Liver (tissue), 9 donors: Measurements from ENCODE around the gene APOB. TPM values are rescaled to one million over a fixed set of nuclear protein-coding genes. Genes with fewer than 3 reads are reported as not detected.

ENCODE experiments used
- DNase-seq: peaks from one replicate; pipeline ENCODE4 v3.0.0-alpha.2; 2017; ENCODE audit warnings: low spot score
- H3K27ac ChIP-seq, 2 donors: one replicate each; pipeline ENCODE4 v1.7.0; 2013; ENCODE audit warnings: inconsistent platforms in 2 of 2, low read length in 2 of 2, control low read depth in 1 of 2, low read depth in 1 of 2, mild to moderate bottlenecking in 1 of 2
- H3K27me3 ChIP-seq, 4 donors: one replicate each; pipeline versions ENCODE4 v1.6.1 to v1.7.0; 2013; ENCODE audit warnings: low read length in 3 of 4, inconsistent platforms in 1 of 4, mild to moderate bottlenecking in 1 of 4, moderate library complexity in 1 of 4; ENCODE audit not compliant: control insufficient read depth in 4 of 4, insufficient read depth in 4 of 4
- H3K36me3 ChIP-seq, 4 donors: one replicate each; pipeline versions ENCODE4 v1.6.1 to v1.7.0; 2013; ENCODE audit warnings: low read length in 3 of 4, mild to moderate bottlenecking in 3 of 4, low read depth in 1 of 4, moderate library complexity in 1 of 4; ENCODE audit not compliant: control insufficient read depth in 4 of 4, insufficient read depth in 3 of 4
- H3K4me1 ChIP-seq, 4 donors: one replicate each; pipeline versions ENCODE4 v1.6.1 to v1.7.0; 2013; ENCODE audit warnings: low read length in 3 of 4, mild to moderate bottlenecking in 3 of 4, moderate library complexity in 1 of 4; ENCODE audit not compliant: control insufficient read depth in 4 of 4, insufficient read depth in 4 of 4
- H3K4me3 ChIP-seq, 3 donors: one replicate each; pipeline versions ENCODE4 v1.6.1 to v1.7.0; 2013; ENCODE audit warnings: low read length in 3 of 3, control low read depth in 1 of 3, low read depth in 1 of 3, mild to moderate bottlenecking in 1 of 3
- H3K9ac ChIP-seq, 2 donors: one replicate each; pipeline ENCODE4 v1.7.0; 2013; ENCODE audit warnings: low read length in 2 of 2, mild to moderate bottlenecking in 2 of 2, moderate library complexity in 2 of 2, control low read depth in 1 of 2, low read depth in 1 of 2
- H3K9me3 ChIP-seq, 4 donors: one replicate each; pipeline versions ENCODE4 v1.6.1 to v1.7.0; 2013; ENCODE audit warnings: low read length in 3 of 4; ENCODE audit not compliant: control insufficient read depth in 4 of 4
- ATF3 ChIP-seq: IDR thresholded peaks from 2 replicates; pipeline ENCODE4 v1.6.1; 2016; ENCODE audit warnings: antibody characterized with exemption
- CTCF ChIP-seq: fragments of 150-350 bp; IDR thresholded peaks from 2 replicates; pipeline ENCODE4 v1.5.1; 2017; ENCODE audit warnings: improper control_type of control experiment, low read depth, low read length; ENCODE audit not compliant: missing input control
- FOXA1 ChIP-seq: IDR thresholded peaks from 2 replicates; pipeline ENCODE4 v1.6.1; 2016; ENCODE audit warnings: antibody characterized with exemption
- FOXA2 ChIP-seq: IDR thresholded peaks from 2 replicates; pipeline ENCODE4 v1.6.1; 2016; ENCODE audit warnings: antibody characterized with exemption
- GABPA ChIP-seq, 2 donors: IDR thresholded peaks in 1 of 2; conservative IDR thresholded peaks in 1 of 2; 2 replicates each; pipeline ENCODE4 v1.6.1; 2016; ENCODE audit warnings: antibody characterized with exemption in 2 of 2, mild to moderate bottlenecking in 1 of 2, moderate library complexity in 1 of 2
- HNF4G ChIP-seq: IDR thresholded peaks from 2 replicates; pipeline ENCODE4 v1.6.1; 2016; ENCODE audit warnings: antibody characterized with exemption
- JUND ChIP-seq, 2 donors: IDR thresholded peaks; 2 replicates each; pipeline ENCODE4 v1.6.1; 2016; ENCODE audit warnings: antibody characterized with exemption in 2 of 2
- NR2F2 ChIP-seq: IDR thresholded peaks from 2 replicates; pipeline ENCODE4 v1.6.1; 2016; ENCODE audit warnings: antibody characterized with exemption
- RAD21 ChIP-seq, 2 donors: IDR thresholded peaks; 2 replicates each; pipeline ENCODE4 v1.6.1; 2016; ENCODE audit warnings: antibody characterized with exemption in 2 of 2, mild to moderate bottlenecking in 2 of 2
- REST ChIP-seq: IDR thresholded peaks from 2 replicates; pipeline ENCODE4 v1.6.1; 2016; ENCODE audit warnings: antibody characterized with exemption, mild to moderate bottlenecking
- RXRA ChIP-seq, 2 donors: IDR thresholded peaks; 2 replicates each; pipeline ENCODE4 v1.6.1; 2017 to 2018; ENCODE audit warnings: antibody characterized with exemption in 2 of 2, mild to moderate bottlenecking in 1 of 2
- SP1 ChIP-seq: IDR thresholded peaks from 2 replicates; pipeline ENCODE4 v1.6.1; 2018; ENCODE audit warnings: antibody characterized with exemption, mild to moderate bottlenecking
- TAF1 ChIP-seq: conservative IDR thresholded peaks from 2 replicates; pipeline ENCODE4 v1.6.1; 2016; ENCODE audit warnings: antibody characterized with exemption, mild to moderate bottlenecking
- ZBTB33 ChIP-seq: IDR thresholded peaks from 2 replicates; pipeline ENCODE4 v1.6.1; 2016; ENCODE audit warnings: antibody characterized with exemption
- WGBS: extraction: QIAGEN DNeasy Blood & Tissue Kit; methylation state at CpG from one replicate; pipeline ENCODE4 v1.1.7; 2013; 5-methylcytosine and 5-hydroxymethylcytosine counted together
- polyA plus RNA-seq, 2 donors: library from polyadenylated mRNA; stranded (reverse) in 1 of 2; unstranded in 1 of 2; fragments of 200-250 nt in 1 of 2; fragments of >200 nt in 1 of 2; fragmentation: Nextera tagmentation in 1 of 2; extraction: Ambion mirVana in 1 of 2; gene quantifications; one replicate each; pipeline versions ENCODE4 v1.2.1 to v1.2.3, GENCODE V29; 2013 to 2015
- total RNA-seq, 2 donors: library from RNA; depleted of rRNA; stranded (reverse); fragments of >200 nt; gene quantifications; one replicate each; pipeline ENCODE4 v1.2.3, GENCODE V29; 2014
- donor health status: healthy.
- donor health status: healthy.
- donor health status: healthy.
- donor health status: healthy.
- donor health status: healthy.

Gene APOB
- total and polyA plus RNA-seq, 4 donors: 431 to 2,949 (median 1,463) TPM

- Histone ChIP-seq H3K9ac (no peak overlapping the region), H3K9me3 (no peaks in the 10 kb centered on the region), H3K27ac (no peak overlapping the region), H3K4me1 (peaks cover 0 to 9% (median 4%) of the 10 kb centered on the region in 4 donors), H3K4me3 (no peak overlapping the region), H3K27me3 (no peaks in the 10 kb centered on the region), H3K36me3 (no peaks in the 10 kb centered on the region)
- WGBS: 58% methylated on average over 7 of the region's 7 CpGs
- TF ChIP-seq ATF3 (no peak), SP1 (no peak)
- no peak for DNase-seq
Measured at GRCh38 chr2:20961858-20962257, 82.0 kb downstream of the APOB start.

- TF ChIP-seq REST (no peak), GABPA (IDR thresholded peaks at IDR 0.05 in 1 of 2, conservative IDR thresholded peaks at IDR 0.05 in 1 of 2) (no peak), CTCF (no peak), ATF3 (no peak), FOXA2 (no peak), RXRA (IDR thresholded peaks at IDR 0.05) (no peak), ZBTB33 (no peak), TAF1 (no peak), FOXA1 (no peak), JUND (IDR thresholded peaks at IDR 0.05) (no peak), RAD21 (IDR thresholded peaks at IDR 0.05) (no peak), SP1 (no peak), NR2F2 (no peak), HNF4G (no peak)
- Histone ChIP-seq H3K9ac (no peak overlapping the region), H3K9me3 (no peaks in the 10 kb centered on the region), H3K36me3 (no peaks in the 10 kb centered on the region), H3K27me3 (no peaks in the 10 kb centered on the region), H3K4me3 (no peak overlapping the region), H3K4me1 (peaks cover 0 to 9% (median 4%) of the 10 kb centered on the region in 4 donors), H3K27ac (no peak overlapping the region)
- WGBS: 63% methylated on average over 4 of the region's 4 CpGs
- DNase-seq: no peak
Measured at GRCh38 chr2:20960003-20960402, 83.9 kb downstream of the APOB start.
